HAP-1 (cell line): ENCODE data around the gene TAOK1.
"Not testable (repeated sequence)": the region's sequence is repeated elsewhere in the genome, so short reads cannot be mapped to it uniquely, and the experiment has no call there.

Source experiments
- DNase-seq, 2 experiments: peaks; one replicate each; pipeline ENCODE4 v3.0.0-alpha.2; 2016 to 2020; ENCODE audit warnings: low spot score in 2 of 2
- H3K27me3 ChIP-seq: fragments of 250-450 bp; sonication (Bioruptor Pico); 2 replicates; pipeline ENCODE4 v1.5.1; 2020; ENCODE audit warnings: low read depth, mild to moderate bottlenecking, moderate library complexity
- H3K36me3 ChIP-seq: fragments of 250-450 bp; sonication (Bioruptor Pico); replicated peaks from 2 replicates; pipeline ENCODE4 v1.5.1; 2020; ENCODE audit warnings: mild to moderate bottlenecking
- H3K4me1 ChIP-seq: fragments of 250-450 bp; sonication (Bioruptor Pico); 2 replicates; pipeline ENCODE4 v1.5.1; 2020; ENCODE audit warnings: mild to moderate bottlenecking
- H3K4me3 ChIP-seq: fragments of 250-450 bp; sonication (Bioruptor Pico); 2 replicates; pipeline ENCODE4 v1.5.1; 2020; ENCODE audit warnings: mild to moderate bottlenecking, moderate library complexity
- H3K9me3 ChIP-seq: fragments of 250-450 bp; sonication (Bioruptor Pico); 2 replicates; pipeline ENCODE4 v1.5.1; 2020; ENCODE audit warnings: mild to moderate bottlenecking, moderate library complexity
- in situ Hi-C: fragments of 300-500 bp; cut with MboI; formaldehyde crosslinking; loops from 3 replicates; pipeline ENCODE4 v1.14.3; 2020; ENCODE audit warnings: low sequenced_read_pairs, inconsistent platforms, mixed read lengths

Gene TAOK1

GRCh38 chr17:29389982-29390850 lies at the start of gene TAOK1:
Gene TAOK1, plus strand, starts transcription at chr17:29390363. Its CDS starts 61,186 bp downstream, at chr17:29451549.
- DNase-seq = peak; percentile 95 to 100
- Histone ChIP-seq H3K4me3 (peak within 1 kb of the TSS; percentile 84), H3K36me3 (0 out of 2 replicates have a peak, but pooled peaks cover 2% of the 10 kb centered on the region), H3K27me3 (no peaks in the 10 kb centered on the region), H3K9me3 (no peaks in the 10 kb centered on the region), H3K4me1 (peaks cover 18% of the 10 kb centered on the region)
- in situ Hi-C loops = no loop called here

DNA sequence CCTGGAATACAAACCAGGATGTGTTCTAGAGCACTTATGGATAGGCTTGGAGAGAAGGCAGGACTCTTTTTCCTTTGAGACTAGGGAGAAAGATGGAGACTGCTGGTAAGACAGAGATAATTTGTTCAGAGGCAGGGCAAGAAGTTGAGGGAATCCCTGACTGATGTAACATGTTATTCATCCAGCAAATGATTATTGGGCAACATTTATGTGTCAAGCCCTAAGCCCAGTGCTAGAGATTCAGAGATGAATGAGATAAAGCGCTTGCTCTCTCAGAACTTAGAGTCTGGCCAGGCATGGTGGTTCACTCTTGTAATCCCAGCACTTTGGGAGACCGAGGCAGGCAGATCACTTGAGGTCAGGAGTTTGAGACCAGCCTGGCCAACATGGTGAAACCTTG lies 48.4 kb upstream of the TAOK1 start:
- Histone ChIP-seq H3K4me1 (no peaks in the 10 kb centered on the region), H3K9me3 (no peaks in the 10 kb centered on the region), H3K4me3 (no peak overlapping the region), H3K27me3 (peaks cover 4% of the 10 kb centered on the region; the same call in 1 of the 2 replicates), H3K36me3 (no peaks in the 10 kb centered on the region)
- DNase-seq = no peak
- in situ Hi-C loops = no loop called here

GRCh38 chr17:29342158-29342765 lies 47.9 kb upstream of the TAOK1 start:
- in situ Hi-C loops = no loop called here
- H3K36me3 ChIP-seq = no peaks in the 10 kb centered on the region

GRCh38 chr17:29344201-29344856 lies 45.8 kb upstream of the TAOK1 start:
- Histone ChIP-seq H3K27me3 (peaks cover 4% of the 10 kb centered on the region; the same call in 1 of the 2 replicates), H3K36me3 (no peaks in the 10 kb centered on the region), H3K9me3 (no peaks in the 10 kb centered on the region), H3K4me3 (no peak overlapping the region), H3K4me1 (no peaks in the 10 kb centered on the region)
- in situ Hi-C loops = no loop called here
- no peak for DNase-seq

More at GRCh38 chr17:29342158-29342765, 47.9 kb upstream of the TAOK1 start:
- H3K27me3 ChIP-seq = peaks cover 4% of the 10 kb centered on the region; the same call in 1 of the 2 replicates
- H3K4me3 ChIP-seq = no peak overlapping the region
- DNase-seq = no peak
- H3K4me1 ChIP-seq = no peaks in the 10 kb centered on the region
- H3K9me3 ChIP-seq = no peaks in the 10 kb centered on the region

- Histone ChIP-seq H3K27me3 (peaks cover 4% of the 10 kb centered on the region; the same call in 1 of the 2 replicates), H3K9me3 (no peaks in the 10 kb centered on the region), H3K36me3 (no peaks in the 10 kb centered on the region), H3K4me1 (no peaks in the 10 kb centered on the region), H3K4me3 (no peak overlapping the region)
- in situ Hi-C loops = no loop called here
- DNase-seq = no peak
Measured at GRCh38 chr17:29345066-29345465, 45.1 kb upstream of the TAOK1 start.

GRCh38 chr17:29345470-29345869 lies 44.7 kb upstream of the TAOK1 start:
- H3K36me3 ChIP-seq, DNase-seq, in situ Hi-C loops, H3K4me1 ChIP-seq, H3K4me3 ChIP-seq, H3K9me3 ChIP-seq, H3K27me3 ChIP-seq: not testable (repeated sequence)

DNA sequence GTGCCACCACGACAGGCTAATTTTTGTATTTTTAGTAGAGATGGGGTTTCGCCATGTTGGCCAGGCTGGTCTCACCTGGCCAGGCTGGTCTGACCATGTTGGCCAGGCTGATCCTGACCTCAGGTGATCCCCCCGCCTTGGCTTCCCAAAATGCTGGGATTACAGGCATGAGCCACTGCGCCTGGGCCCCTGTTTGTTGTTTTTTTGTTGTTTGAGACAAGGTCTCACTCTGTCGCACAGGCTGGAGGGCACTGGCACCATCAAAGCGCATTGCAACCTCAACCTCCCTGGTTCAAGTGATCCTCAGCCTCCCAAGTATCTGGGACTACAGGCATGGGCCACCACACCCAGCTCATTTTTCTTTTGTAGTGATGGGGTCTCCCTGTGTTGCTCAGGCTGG lies 43.7 kb upstream of the TAOK1 start:
- H3K4me3 ChIP-seq = no peak overlapping the region
- no peak for DNase-seq
- no peaks in the 10 kb centered on the region for H3K9me3 ChIP-seq
- H3K27me3 ChIP-seq = peaks cover 4% of the 10 kb centered on the region; the same call in 1 of the 2 replicates
- in situ Hi-C loops = no loop called here
- H3K4me1 ChIP-seq = no peaks in the 10 kb centered on the region
- no peaks in the 10 kb centered on the region for H3K36me3 ChIP-seq

DNA sequence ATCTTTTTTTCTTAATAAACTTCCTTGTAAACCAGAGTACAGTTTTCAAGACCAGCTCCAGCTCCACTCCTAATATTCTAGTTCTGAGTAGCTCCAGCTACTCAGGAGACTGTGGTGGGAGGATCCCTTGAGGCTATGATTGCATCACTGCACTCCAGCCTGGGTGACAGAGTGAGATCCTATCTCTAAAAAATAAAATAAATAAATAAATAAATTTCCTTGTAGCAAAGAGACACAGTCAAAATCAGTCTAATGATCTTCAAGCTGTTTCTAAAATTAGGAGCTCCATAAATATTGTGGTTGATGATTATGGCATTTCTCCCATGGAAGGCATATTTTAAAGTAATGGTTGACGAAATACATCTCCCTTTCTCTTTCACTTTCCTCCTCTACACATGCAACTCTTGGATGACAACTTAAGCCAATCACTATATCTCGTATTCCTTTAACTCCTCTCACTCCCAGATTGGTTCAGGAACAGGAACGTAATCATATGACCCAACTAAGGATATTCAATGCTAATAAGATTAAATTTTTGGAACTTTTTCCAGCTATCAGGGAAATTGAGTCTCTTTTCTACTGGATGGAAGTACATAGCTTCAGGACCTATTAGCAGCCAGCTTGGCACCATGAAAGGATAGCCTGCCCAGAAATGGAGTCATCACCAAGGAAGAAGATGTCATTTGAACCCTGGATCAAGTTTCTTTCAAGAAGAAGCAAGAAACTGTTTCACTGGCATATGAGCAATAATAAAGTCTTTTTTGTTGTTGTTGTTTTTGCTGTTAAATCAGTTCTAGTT lies 42.1 kb upstream of the TAOK1 start:
- in situ Hi-C loops = no loop called here
- H3K4me3 ChIP-seq = no peak overlapping the region
- no peaks in the 10 kb centered on the region for H3K9me3 ChIP-seq
- H3K36me3 ChIP-seq = no peaks in the 10 kb centered on the region
- peaks cover 4% of the 10 kb centered on the region; the same call in 1 of the 2 replicates for H3K27me3 ChIP-seq
- no peaks in the 10 kb centered on the region for H3K4me1 ChIP-seq
- DNase-seq = no peak

- Histone ChIP-seq H3K4me1 (no peaks in the 10 kb centered on the region), H3K36me3 (no peaks in the 10 kb centered on the region), H3K4me3 (no peak overlapping the region), H3K27me3 (no peaks in the 10 kb centered on the region), H3K9me3 (no peaks in the 10 kb centered on the region)
- no peak for DNase-seq
- in situ Hi-C loops = no loop called here
Measured at GRCh38 chr17:29349409-29349808, 40.8 kb upstream of the TAOK1 start.

DNA sequence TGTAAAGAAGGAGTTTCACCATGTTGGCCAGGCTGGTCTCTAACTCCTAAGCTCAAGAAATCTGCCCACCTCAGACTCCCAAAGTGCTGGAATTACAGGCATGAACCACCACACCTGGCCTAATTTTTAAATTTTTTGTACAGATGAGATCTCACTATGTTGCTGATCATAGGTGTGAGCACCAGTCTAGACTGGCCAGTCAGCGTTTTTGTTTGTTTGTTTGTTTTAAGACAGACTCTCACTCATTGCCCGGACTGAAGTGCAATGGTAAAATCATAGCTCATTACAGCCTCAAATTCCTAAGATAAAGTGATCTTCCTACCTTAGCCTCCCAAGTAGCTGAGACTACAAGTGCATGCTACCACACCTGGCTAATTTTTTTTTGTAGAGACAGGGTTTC lies 38.0 kb upstream of the TAOK1 start:
- H3K36me3 ChIP-seq = no peaks in the 10 kb centered on the region
- H3K4me1 ChIP-seq = peaks cover 4% of the 10 kb centered on the region
- H3K9me3 ChIP-seq = no peaks in the 10 kb centered on the region
- no peak overlapping the region for H3K4me3 ChIP-seq
- no peak for DNase-seq
- no peaks in the 10 kb centered on the region for H3K27me3 ChIP-seq
- in situ Hi-C loops = no loop called here

DNA sequence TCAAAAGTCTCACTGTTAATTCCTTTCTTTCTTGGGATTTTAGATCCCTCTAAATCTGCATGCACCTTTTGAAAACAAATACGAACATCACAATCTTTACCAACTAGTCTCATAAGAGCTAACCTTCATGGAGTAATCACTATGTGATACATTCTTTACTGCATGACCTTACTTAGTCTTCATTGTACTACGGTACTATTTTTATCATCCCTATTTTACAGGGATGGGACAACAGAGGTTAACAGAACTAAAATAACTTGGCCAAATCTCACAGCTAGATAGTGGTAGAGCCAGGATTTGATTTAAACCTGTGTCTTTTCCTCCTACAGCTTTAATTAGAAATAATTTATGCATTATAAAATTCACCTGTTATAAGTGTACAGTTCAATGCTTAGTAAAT lies 32.9 kb upstream of the TAOK1 start:
- no peaks in the 10 kb centered on the region for H3K27me3 ChIP-seq
- in situ Hi-C loops = no loop called here
- DNase-seq = no peak
- H3K4me1 ChIP-seq = peaks cover 18% of the 10 kb centered on the region
- no peaks in the 10 kb centered on the region for H3K9me3 ChIP-seq
- no peak overlapping the region for H3K4me3 ChIP-seq
- H3K36me3 ChIP-seq = no peaks in the 10 kb centered on the region

GRCh38 chr17:29357821-29358232 lies 32.3 kb upstream of the TAOK1 start:
- DNase-seq = peak in 1 of 2 experiments; percentile 79
- in situ Hi-C loops = no loop called here
- no peaks in the 10 kb centered on the region for H3K9me3 ChIP-seq
- no peaks in the 10 kb centered on the region for H3K27me3 ChIP-seq
- no peaks in the 10 kb centered on the region for H3K36me3 ChIP-seq
- H3K4me1 ChIP-seq = peaks cover 18% of the 10 kb centered on the region
- H3K4me3 ChIP-seq = no peak overlapping the region

- Histone ChIP-seq H3K4me3 (no peak overlapping the region), H3K4me1 (peaks cover 18% of the 10 kb centered on the region), H3K27me3 (no peaks in the 10 kb centered on the region), H3K36me3 (no peaks in the 10 kb centered on the region), H3K9me3 (no peaks in the 10 kb centered on the region)
- in situ Hi-C loops = no loop called here
- no peak for DNase-seq
Measured at GRCh38 chr17:29358416-29358815, 31.7 kb upstream of the TAOK1 start.
